Liver (tissue), 2 donors: ENCODE measurements around the gene CATSPERE.

ENCODE experiments used
- YY1 ChIP-seq: IDR thresholded peaks from 2 replicates; pipeline ENCODE4 v1.6.1; 2016; ENCODE audit warnings: antibody characterized with exemption, mild to moderate bottlenecking
- ZBTB33 ChIP-seq: IDR thresholded peaks from 2 replicates; pipeline ENCODE4 v1.6.1; 2016; ENCODE audit warnings: antibody characterized with exemption
- TF ChIP-seq, protein P1 (sequence below): fragments of 150-350 bp; IDR thresholded peaks from 2 replicates; pipeline ENCODE4 v1.5.1; 2017; ENCODE audit warnings: improper control_type of control experiment, low read depth, low read length; ENCODE audit not compliant: missing input control
- donor health status: healthy.

DNA sequence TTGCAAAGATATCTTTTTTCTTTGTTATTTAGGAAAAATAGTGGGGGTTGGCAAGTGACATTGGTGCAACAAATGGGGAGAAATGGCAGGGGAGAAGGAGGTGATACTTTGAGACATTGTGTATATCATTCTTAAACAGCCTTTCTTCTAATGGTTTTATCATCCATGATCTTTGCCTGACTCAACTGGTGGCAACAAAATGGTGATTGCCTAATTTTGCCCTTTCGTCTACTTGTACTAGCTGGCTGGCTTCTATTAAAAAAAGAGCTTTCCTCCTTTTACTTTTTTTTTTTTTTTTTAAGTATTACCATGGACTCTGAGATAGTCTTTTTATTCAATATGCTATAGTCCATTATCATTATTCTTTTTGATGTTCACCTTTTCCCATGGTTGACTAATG lies 219.6 kb downstream of the CATSPERE start:
- TF ChIP-seq, protein P1, sequence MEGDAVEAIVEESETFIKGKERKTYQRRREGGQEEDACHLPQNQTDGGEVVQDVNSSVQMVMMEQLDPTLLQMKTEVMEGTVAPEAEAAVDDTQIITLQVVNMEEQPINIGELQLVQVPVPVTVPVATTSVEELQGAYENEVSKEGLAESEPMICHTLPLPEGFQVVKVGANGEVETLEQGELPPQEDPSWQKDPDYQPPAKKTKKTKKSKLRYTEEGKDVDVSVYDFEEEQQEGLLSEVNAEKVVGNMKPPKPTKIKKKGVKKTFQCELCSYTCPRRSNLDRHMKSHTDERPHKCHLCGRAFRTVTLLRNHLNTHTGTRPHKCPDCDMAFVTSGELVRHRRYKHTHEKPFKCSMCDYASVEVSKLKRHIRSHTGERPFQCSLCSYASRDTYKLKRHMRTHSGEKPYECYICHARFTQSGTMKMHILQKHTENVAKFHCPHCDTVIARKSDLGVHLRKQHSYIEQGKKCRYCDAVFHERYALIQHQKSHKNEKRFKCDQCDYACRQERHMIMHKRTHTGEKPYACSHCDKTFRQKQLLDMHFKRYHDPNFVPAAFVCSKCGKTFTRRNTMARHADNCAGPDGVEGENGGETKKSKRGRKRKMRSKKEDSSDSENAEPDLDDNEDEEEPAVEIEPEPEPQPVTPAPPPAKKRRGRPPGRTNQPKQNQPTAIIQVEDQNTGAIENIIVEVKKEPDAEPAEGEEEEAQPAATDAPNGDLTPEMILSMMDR, result no peak
- no peak for TF ChIP-seq ZBTB33
- TF ChIP-seq YY1, result no peak
